ENCODE data around the gene TMEM101. TPM values are rescaled to one million over a fixed set of nuclear protein-coding genes. Genes with fewer than 3 reads are reported as not detected.

Gene TMEM101
- total RNA-seq, 1 experiment from 2014 or later: 18.6 TPM

DNA sequence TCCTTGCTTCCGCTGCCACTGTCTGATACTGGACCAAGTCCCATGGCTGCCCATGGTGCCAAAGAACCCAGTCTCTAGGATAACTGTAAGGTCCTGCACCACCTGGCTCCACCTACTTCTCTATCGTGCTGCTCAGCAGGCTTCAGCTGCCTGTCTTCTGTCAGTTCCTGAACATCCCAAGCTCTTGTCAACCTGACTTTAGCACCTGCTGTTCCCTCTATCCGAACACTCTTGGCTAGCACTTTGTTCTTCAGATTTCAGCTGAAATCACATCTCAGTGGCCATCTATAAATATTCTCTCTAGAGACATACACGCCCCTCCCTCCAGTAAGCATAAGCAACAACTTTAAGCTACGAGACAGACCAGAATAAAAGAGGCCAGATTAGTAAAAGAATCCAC is 15.0 kb upstream of the TMEM101 start:
- H3K79me1 ChIP-seq (ENCODE audit: insufficient read depth, low read depth, low read length, poor library complexity, severe bottlenecking): no peaks in the 10 kb centered on the region
- no peak overlapping the region for H4K8ac ChIP-seq (replicated peaks; ENCODE audit: insufficient read length, low read depth, low read length)
- Mint-ChIP-seq H3K4me3 (no peak overlapping the region), H3K4me1 (no peaks in the 10 kb centered on the region), H3K36me3 (ENCODE audit: insufficient read depth in 1 of 3, low read depth in 3 of 3) (peaks cover 22 to 55% (median 40%) of the 10 kb centered on the region in 3 experiments; a peak in 6 of 7 replicates), H3K9me3 (no peaks in the 10 kb centered on the region), H3K27ac (peak overlapping the region in 2 of 3 experiments; percentile 6 to 42; a peak in 2 of 7 replicates), H3K27me3 (ENCODE audit: low read depth) (no peaks in the 10 kb centered on the region)
- no peak overlapping the region for H3K4ac ChIP-seq (ENCODE audit: low read depth, low read length)
- H3K56ac ChIP-seq (ENCODE audit: insufficient read length, low read depth, low read length): no peak overlapping the region
- no peak overlapping the region for H3K9ac ChIP-seq (ENCODE audit: extremely low read depth, insufficient read length, low read length)
- no peak overlapping the region for H4K91ac ChIP-seq (ENCODE audit: insufficient read length, low read depth, low read length)
- H2BK120ac ChIP-seq (ENCODE audit: low read depth, low read length, poor library complexity, severe bottlenecking): no peak overlapping the region
- no peak for DNase-seq
- H2BK15ac ChIP-seq (ENCODE audit: low read depth, low read length): no peak overlapping the region
- no peak overlapping the region for H3K27ac ChIP-seq (ENCODE audit: insufficient read length, low read depth, low read length)
- H3K27me3 ChIP-seq (ENCODE audit: insufficient read depth, low read length): no peaks in the 10 kb centered on the region
- no peak overlapping the region for H2AK5ac ChIP-seq (ENCODE audit: insufficient read length, low read length)
- no peaks in the 10 kb centered on the region for H3K4me1 ChIP-seq (ENCODE audit: insufficient read depth, low read length)
- no peak overlapping the region for H3K14ac ChIP-seq (ENCODE audit: insufficient read depth, low read length)
- H3K23me2 ChIP-seq (ENCODE audit: insufficient read length, low read depth, low read length, poor library complexity, severe bottlenecking): no peaks in the 10 kb centered on the region
- no CpG with 5 or more reads among the region's 5 CpGs for WGBS (ENCODE audit: extremely low coverage, insufficient read length, low lambda C conversion rate)
- TF ChIP-seq CTCF (conservative IDR thresholded peaks at IDR 0.05): no peak
- no peaks in the 10 kb centered on the region for H4K20me1 ChIP-seq (ENCODE audit: control insufficient read depth, insufficient read depth, insufficient read length)
- H2BK12ac ChIP-seq (ENCODE audit: insufficient read length, low read depth, low read length): no peak overlapping the region
- no peaks in the 10 kb centered on the region for H3K9me3 ChIP-seq (ENCODE audit: control insufficient read depth, low read depth, low read length)
- H3T11ph ChIP-seq (ENCODE audit: low read length): no peak overlapping the region
- no peak overlapping the region for H2AFZ ChIP-seq (ENCODE audit: low read length)
- H3K79me2 ChIP-seq (ENCODE audit: insufficient read depth, low read length): no peaks in the 10 kb centered on the region
- no peak overlapping the region for H2BK20ac ChIP-seq (ENCODE audit: low read depth, low read length, poor library complexity, severe bottlenecking)
- H3K23ac ChIP-seq (ENCODE audit: insufficient read length, low read depth, low read length): no peak overlapping the region
- no peak overlapping the region for H3K4me2 ChIP-seq (ENCODE audit: insufficient read depth, insufficient read length, low read length)
- H2BK5ac ChIP-seq (ENCODE audit: insufficient read length, low read length): no peak overlapping the region
- no peak overlapping the region for H3K18ac ChIP-seq (ENCODE audit: insufficient read length, low read depth, low read length)
- no peak overlapping the region for H4K5ac ChIP-seq (ENCODE audit: insufficient read length, low read depth, low read length)
